Skeletal muscle tissue (tissue), 4 donors: ENCODE measurements around the gene ASPDH. TPM values are rescaled to one million over a fixed set of nuclear protein-coding genes. Genes with fewer than 3 reads are reported as not detected.

ENCODE experiments used
- H3K27ac ChIP-seq: one replicate; pipeline ENCODE4 v1.7.0; 2013; ENCODE audit warnings: mild to moderate bottlenecking, low read depth, low read length, inconsistent platforms
- H3K27me3 ChIP-seq, 3 donors: one replicate each; pipeline ENCODE4 v1.7.0; 2013; ENCODE audit warnings: low read length in 3 of 3; ENCODE audit not compliant: control insufficient read depth in 3 of 3, insufficient read depth in 3 of 3
- H3K36me3 ChIP-seq, 3 donors: one replicate each; pipeline ENCODE4 v1.7.0; 2013; ENCODE audit warnings: low read length in 3 of 3; ENCODE audit not compliant: control insufficient read depth in 3 of 3, insufficient read depth in 3 of 3
- H3K4me1 ChIP-seq, 3 donors: one replicate each; pipeline ENCODE4 v1.7.0; 2013; ENCODE audit warnings: low read length in 3 of 3, mild to moderate bottlenecking in 3 of 3; ENCODE audit not compliant: control insufficient read depth in 3 of 3, insufficient read depth in 3 of 3
- H3K4me3 ChIP-seq, 3 donors: one replicate each; pipeline ENCODE4 v1.7.0; 2013; ENCODE audit warnings: low read length in 3 of 3
- H3K9ac ChIP-seq, 3 donors: one replicate each; pipeline ENCODE4 v1.7.0; 2013; ENCODE audit warnings: low read length in 3 of 3, mild to moderate bottlenecking in 3 of 3, moderate library complexity in 2 of 3, low read depth in 1 of 3
- H3K9me3 ChIP-seq, 3 donors: one replicate each; pipeline ENCODE4 v1.7.0; 2013; ENCODE audit warnings: low read length in 3 of 3; ENCODE audit not compliant: control insufficient read depth in 3 of 3
- total RNA-seq: library from RNA; depleted of rRNA; stranded (reverse); fragments of >200 nt; gene quantifications from one replicate; pipeline ENCODE4 v1.2.3, GENCODE V29; 2014
- donor health status: Osteomylitis.

The ASPDH gene
- total RNA-seq, 1 donor from 2014 or later, result not detected

DNA sequence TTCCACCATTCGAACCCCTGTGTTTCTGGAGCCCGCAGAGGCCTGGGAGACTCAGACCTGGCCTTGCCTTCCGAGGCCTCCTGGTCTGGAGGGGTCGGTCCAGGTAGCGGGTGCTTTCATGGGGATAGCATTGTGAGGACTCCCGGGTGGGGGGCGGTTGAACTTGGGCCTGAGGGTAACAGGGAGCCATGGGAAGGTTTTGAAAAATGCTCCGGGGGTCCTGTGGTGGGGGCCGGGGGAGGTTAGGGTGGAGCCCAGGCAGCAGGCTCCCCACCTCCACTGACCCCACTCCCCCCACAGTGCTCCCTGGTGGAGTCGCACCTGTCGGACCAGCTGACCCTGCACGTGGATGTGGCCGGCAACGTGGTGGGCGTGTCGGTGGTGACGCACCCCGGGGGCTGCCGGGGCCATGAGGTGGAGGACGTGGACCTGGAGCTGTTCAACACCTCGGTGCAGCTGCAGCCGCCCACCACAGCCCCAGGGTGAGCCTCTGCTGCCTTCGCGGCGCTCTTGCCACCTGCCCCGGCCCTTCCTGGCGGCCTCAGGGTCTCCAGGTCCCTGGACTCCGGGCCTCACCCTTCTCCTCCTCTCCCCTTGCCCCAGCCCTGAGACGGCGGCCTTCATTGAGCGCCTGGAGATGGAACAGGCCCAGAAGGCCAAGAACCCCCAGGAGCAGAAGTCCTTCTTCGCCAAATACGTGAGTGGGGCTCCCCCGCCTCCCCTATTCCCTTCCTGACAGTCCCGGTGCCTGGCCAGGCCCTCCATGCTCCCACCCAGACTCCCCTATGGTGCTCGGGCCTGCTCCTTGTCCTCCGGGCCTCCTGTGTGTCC is 33.2 kb downstream of the ASPDH start:
- no peaks in the 10 kb centered on the region for H3K9me3 ChIP-seq
- peaks cover 29 to 39% (median 38%) of the 10 kb centered on the region in 3 donors for H3K36me3 ChIP-seq
- no peaks in the 10 kb centered on the region for H3K27me3 ChIP-seq
- H3K9ac ChIP-seq, result no peak overlapping the region
- H3K4me3 ChIP-seq, result no peak overlapping the region
- H3K4me1 ChIP-seq, result peaks cover 15 to 38% (median 17%) of the 10 kb centered on the region in 3 donors
- no peak overlapping the region for H3K27ac ChIP-seq

DNA sequence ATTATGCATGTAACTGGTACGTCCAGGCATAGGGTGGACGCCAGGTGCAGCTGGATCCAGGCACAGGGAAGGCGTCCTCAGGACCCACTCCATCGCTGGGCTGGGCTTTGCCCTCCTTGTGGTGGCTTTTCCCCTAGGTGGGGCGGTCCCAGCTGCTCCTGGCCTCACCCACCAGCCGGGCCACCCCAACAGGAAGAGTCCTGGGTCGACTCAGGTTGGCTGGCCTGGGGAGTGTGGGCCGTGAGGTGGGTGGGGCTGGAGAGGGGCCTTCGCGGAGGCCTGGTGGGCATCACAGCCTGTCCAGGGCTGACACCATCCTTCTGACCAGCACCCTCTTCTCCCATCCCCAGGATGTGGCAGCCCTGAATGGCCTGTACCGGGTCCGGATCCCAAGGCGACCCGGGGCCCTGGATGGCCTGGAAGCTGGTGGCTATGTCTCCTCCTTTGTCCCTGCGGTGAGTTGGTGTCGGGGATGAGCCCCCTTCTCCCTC is 33.9 kb downstream of the ASPDH start:
- Histone ChIP-seq H3K27ac (no peak overlapping the region), H3K27me3 (no peaks in the 10 kb centered on the region), H3K4me1 (peaks cover 15 to 38% (median 17%) of the 10 kb centered on the region in 3 donors), H3K9me3 (no peaks in the 10 kb centered on the region), H3K9ac (peak overlapping the region in 1 of 3 donors; percentile 45), H3K4me3 (no peak overlapping the region), H3K36me3 (peaks cover 29 to 39% (median 38%) of the 10 kb centered on the region in 3 donors)

- Histone ChIP-seq H3K9ac (peak overlapping the region in 1 of 3 donors; percentile 45), H3K27ac (no peak overlapping the region), H3K27me3 (no peaks in the 10 kb centered on the region), H3K4me1 (peaks cover 15 to 38% (median 17%) of the 10 kb centered on the region in 3 donors), H3K9me3 (no peaks in the 10 kb centered on the region), H3K36me3 (peaks cover 29 to 37% (median 37%) of the 10 kb centered on the region in 3 donors), H3K4me3 (no peak overlapping the region)
Measured at GRCh38 chr19:50478901-50479715, 34.6 kb downstream of the ASPDH start.

GRCh38 chr19:50477751-50478515 is 35.8 kb downstream of the ASPDH start:
- Histone ChIP-seq H3K9ac (peak overlapping the region in 2 of 3 donors; percentile 42 to 91), H3K36me3 (peaks cover 29 to 35% (median 35%) of the 10 kb centered on the region in 3 donors), H3K4me1 (peaks cover 15 to 33% (median 17%) of the 10 kb centered on the region in 3 donors), H3K27me3 (no peaks in the 10 kb centered on the region), H3K9me3 (no peaks in the 10 kb centered on the region), H3K4me3 (peak overlapping the region in 1 of 3 donors; percentile 52), H3K27ac (no peak overlapping the region)

DNA sequence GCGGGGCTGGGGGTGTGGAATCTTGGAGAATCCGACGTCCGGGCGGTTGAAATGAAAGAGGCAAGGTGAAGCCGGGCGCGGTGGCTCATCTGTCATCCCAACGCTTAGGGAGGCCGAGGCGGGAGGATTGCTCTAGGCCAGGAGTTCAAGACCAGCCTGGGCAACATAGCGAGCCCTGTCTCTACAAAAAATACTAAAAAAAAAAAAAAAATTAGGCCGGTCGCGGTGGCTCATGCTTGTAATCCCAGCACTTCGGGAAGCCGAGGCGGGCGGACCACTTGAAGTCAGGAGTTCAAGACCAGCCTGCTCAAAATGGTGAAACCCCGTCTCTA is 36.8 kb downstream of the ASPDH start:
- Histone ChIP-seq H3K27ac (peak overlapping the region; percentile 70), H3K27me3 (no peaks in the 10 kb centered on the region), H3K9ac (peak overlapping the region; percentile 91 to 96 (median 92)), H3K4me3 (peak overlapping the region; percentile 92 to 98 (median 97)), H3K9me3 (no peaks in the 10 kb centered on the region), H3K4me1 (peaks cover 15 to 33% (median 17%) of the 10 kb centered on the region in 3 donors), H3K36me3 (peaks cover 29 to 33% (median 31%) of the 10 kb centered on the region in 3 donors)

GRCh38 chr19:50476224-50476906 is 37.3 kb downstream of the ASPDH start, which contains the start of the genes EMC10 and GARIN5A:
Gene EMC10 (plus strand): TSS chr19:50476507. CDS start chr19:50476545, 38 bp downstream.
Gene GARIN5A (minus strand): TSS chr19:50476848. CDS start chr19:50476388, 460 bp downstream.
- H3K36me3 ChIP-seq, result peaks cover 29 to 31% (median 30%) of the 10 kb centered on the region in 3 donors
- peaks cover 15 to 33% (median 17%) of the 10 kb centered on the region in 3 donors for H3K4me1 ChIP-seq
- peak within 1 kb of the TSS; percentile 70 for H3K27ac ChIP-seq
- no peaks in the 10 kb centered on the region for H3K27me3 ChIP-seq
- H3K4me3 ChIP-seq, result peak within 1 kb of the TSS; percentile 92 to 98 (median 97)
- peak within 1 kb of the TSS; percentile 91 to 96 (median 92) for H3K9ac ChIP-seq
- H3K9me3 ChIP-seq, result no peaks in the 10 kb centered on the region

- H3K9me3 ChIP-seq, result no peaks in the 10 kb centered on the region
- H3K4me1 ChIP-seq, result peaks cover 15 to 33% (median 17%) of the 10 kb centered on the region in 3 donors
- peaks cover 26% of the 10 kb centered on the region in 3 donors for H3K36me3 ChIP-seq
- peak overlapping the region; percentile 70 for H3K27ac ChIP-seq
- H3K27me3 ChIP-seq, result no peaks in the 10 kb centered on the region
- peak overlapping the region in 1 of 3 donors; percentile 96 for H3K9ac ChIP-seq
- peak overlapping the region; percentile 92 to 98 (median 97) for H3K4me3 ChIP-seq
Measured at GRCh38 chr19:50475736-50476223, 37.9 kb downstream of the ASPDH start.

DNA sequence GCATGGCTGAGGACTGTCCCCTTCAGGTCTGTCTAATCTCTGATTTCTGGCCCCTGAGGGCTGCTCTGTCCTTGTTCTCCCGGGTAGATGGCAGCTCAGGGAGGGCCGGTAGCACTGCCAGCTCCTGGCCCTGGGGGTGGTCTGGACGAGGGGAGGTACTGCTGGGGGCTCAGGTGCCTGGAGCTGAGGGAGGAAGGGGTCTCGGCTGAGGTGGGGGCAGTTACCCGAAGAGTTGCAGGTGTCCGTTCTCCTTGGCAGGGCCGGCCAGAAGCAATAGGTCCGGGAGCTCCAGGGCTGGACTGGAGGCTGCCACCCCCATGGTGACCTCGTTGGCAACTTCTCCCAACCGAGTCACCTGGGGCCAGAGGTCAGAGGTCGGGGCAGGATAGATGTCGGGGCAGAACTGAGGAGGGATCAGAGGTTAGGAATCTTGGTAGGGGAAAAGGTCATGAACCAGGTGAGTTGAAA is 38.6 kb downstream of the ASPDH start:
- H3K9ac ChIP-seq, result no peak overlapping the region
- peaks cover 15 to 33% (median 17%) of the 10 kb centered on the region in 3 donors for H3K4me1 ChIP-seq
- no peak overlapping the region for H3K27ac ChIP-seq
- no peaks in the 10 kb centered on the region for H3K9me3 ChIP-seq
- peaks cover 20 to 21% (median 20%) of the 10 kb centered on the region in 3 donors for H3K36me3 ChIP-seq
- no peak overlapping the region for H3K4me3 ChIP-seq
- H3K27me3 ChIP-seq, result no peaks in the 10 kb centered on the region
